DMS79 treated with DMSO at 0.1 percent for 48 hours (cell line): ENCODE results near the gene PXYLP1.
"Not testable (repeated sequence)": the region's sequence is repeated elsewhere in the genome, so short reads cannot be mapped to it uniquely, and the experiment has no call there.

Experiments
- DNase-seq: peaks from one replicate; lab custom pipeline; 2025; lab: John Stamatoyannopoulos, UW

The PXYLP1 gene

DNA sequence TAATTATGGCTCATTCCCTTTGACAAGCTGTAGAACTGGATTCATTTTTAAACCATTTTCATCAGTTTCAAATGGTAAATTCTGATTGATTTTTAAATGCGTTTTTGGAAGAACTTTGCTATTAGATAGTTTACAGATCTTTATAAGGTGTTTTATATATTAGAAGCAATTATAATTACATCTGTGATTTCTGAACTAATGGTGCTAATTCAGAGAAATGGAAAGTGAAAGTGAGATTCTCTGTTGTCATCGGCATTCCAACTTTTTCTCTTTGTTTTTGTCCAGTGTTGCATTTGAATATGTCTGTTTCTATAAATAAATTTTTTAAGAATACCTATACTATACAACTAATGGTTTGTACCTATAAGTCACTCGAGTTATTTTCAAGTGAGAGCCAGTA lies 62.7 kb downstream of the PXYLP1 start:
- no peak for DNase-seq

DNA sequence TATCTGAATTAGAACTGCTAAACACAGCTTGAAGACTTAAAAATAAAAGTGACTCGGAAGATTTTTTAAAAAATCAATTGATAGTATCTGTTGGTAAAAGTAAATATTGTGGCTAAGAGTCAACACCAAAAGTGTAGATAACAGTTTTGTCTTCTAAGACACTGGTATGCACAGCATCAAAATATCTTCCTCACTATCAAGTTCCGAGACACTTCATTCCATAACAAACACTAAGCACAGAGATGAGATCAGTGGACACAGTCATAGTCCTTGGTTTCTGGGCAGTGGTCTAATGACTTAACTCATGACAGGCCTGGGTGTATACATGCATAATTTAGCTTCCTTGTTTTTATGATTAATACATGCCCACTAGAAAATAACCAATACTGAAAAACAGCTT lies 63.2 kb downstream of the PXYLP1 start:
- DNase-seq = no peak

DNA sequence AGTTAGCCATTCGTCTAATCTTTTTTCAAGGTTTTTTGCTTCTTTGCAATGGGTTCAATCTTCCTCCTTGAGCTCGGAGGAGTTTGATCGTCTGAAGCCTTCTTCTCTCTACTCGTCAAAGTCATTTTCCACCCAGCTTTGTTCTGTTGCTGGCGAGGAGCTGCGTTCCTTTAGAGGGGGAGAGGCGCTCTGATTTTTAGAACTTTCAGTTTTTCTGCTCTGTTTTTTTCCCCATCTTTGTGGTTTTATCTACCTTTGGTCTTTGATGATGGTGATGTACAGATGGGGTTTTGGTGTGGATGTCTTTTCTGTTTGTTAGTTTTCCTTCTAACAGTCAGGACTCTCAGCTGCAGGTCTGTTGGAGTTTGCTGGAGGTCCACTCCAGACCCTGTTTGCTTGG lies 68.8 kb downstream of the PXYLP1 start:
- not testable (repeated sequence) for DNase-seq

DNA sequence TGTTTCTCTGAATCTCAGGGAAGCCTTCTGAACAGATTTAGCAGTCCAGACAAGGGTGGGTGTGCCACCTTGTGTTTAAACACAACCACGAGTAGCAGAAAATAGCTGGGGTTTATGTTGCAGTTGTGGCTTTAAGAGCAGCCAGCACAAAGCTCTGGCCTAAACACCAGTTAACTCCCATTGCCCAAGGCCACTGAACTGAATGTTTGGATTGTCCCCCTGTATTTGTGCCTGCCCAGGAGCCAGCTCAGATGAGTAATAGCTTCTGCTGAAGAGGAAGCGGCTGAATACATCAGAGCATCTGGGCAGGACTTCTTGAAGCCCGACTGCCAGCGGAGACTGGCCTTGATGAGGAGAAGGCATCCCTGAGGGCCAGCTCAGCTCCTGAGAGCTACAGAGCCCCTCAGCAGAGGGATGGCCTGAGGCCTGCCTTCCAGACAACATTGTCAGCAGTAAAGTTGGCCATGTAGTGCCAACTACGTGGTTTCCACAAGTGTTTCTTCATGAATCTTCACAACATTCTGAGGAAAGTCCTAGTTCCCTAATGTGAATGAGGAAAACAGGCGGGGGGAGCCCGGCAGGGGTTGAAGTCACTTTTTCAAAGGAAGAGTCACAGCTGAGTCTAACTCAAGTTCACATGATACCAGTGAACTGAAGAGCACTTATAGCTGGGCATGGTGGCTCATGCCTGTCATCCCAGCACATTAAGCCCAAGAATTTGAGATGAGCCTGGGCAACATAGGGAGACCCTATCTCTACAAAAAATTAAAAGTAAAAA lies 70.9 kb downstream of the PXYLP1 start:
- no peak for DNase-seq

DNA sequence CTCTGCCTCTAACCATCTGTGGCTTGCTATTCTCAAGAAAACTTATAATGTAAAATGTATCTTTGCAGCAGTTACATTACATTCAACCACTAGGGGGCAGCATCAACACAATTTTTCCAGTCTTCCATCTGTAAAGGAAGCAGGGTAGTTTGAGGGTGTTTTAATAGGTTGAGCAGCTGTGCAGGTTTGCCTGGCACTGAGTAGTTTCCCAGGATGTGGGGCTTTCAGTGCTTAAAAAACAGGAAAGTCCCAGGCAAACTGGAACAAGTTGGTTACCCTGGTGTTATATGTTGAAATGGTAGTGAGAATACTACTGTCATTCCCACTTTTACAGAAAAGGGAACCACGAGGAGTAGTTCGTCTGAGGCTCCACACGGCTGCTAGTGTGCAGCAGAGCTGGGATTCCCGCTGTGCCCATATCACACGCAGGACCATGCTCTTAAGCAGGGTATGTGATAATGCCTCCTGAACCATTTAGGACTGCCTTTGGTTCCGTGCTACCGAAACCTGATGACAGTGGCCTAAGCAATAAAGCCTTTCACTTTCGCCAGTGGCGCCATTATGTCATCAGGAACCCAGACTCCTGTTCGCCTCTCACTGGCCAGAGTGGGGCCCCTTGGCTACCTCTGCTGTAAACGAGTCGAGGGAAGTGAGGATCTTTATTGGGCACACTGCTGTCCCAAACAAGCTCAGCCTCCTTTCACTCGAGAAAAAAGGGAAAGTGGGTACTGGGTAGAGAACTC lies 72.0 kb downstream of the PXYLP1 start:
- peak; percentile 74 for DNase-seq

DNA sequence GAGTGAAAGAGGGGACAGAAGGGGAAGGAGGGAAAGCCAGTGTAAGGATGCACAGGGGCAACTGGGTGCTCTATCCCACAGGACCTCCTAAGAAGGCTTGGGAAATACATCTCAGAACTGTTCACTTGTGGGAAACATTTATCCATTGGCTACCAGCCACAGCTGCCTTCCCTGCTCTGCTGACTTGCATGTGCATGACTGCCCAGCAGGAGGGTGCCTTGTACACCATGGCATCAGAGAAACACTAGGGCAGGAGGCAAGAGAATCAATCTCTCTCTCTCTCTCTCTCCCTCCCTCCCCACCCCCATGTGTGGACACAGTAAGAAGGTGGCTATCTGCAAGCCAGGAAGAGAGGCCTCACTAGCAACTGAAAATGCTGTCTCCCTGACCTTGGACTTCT lies 73.8 kb downstream of the PXYLP1 start:
- no peak for DNase-seq

DNA sequence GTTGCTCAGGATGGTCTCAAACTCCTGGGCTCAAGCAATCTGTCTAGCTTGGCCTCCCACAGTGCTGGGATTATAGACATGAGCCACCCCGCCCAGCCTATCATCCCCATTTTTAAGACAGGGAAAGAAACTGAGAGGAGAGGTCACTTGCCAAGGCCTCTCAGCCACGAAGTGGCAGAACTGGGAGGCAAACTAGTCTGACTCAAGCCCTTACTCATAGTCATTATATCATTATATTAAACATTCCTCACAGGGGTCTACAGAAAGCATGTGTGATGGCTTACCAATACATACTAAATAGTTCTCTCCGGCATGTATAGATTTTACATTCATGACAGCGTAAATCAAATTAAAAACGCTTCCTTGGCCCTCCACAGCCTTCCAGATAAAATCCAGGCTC lies 74.7 kb downstream of the PXYLP1 start:
- DNase-seq = no peak

DNA sequence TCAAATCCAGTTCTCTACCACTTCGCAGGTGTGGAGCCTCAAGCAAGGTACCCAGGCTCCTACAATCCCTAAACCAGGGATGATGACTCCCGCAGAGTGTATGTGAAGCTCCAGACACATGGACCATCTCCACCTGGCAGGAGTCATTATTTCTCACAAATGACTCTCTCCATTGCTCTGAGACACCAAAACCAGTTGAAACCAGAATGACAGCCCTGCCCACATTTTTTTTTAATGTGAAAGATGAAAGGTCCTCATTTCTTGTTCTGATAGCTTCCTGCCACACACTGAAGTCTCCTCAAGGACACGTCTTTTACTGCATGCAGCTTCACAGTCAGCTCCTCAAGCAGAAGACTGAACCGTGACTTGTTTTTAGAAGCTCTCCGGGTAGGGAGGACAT lies 75.3 kb downstream of the PXYLP1 start:
- DNase-seq = no peak

DNA sequence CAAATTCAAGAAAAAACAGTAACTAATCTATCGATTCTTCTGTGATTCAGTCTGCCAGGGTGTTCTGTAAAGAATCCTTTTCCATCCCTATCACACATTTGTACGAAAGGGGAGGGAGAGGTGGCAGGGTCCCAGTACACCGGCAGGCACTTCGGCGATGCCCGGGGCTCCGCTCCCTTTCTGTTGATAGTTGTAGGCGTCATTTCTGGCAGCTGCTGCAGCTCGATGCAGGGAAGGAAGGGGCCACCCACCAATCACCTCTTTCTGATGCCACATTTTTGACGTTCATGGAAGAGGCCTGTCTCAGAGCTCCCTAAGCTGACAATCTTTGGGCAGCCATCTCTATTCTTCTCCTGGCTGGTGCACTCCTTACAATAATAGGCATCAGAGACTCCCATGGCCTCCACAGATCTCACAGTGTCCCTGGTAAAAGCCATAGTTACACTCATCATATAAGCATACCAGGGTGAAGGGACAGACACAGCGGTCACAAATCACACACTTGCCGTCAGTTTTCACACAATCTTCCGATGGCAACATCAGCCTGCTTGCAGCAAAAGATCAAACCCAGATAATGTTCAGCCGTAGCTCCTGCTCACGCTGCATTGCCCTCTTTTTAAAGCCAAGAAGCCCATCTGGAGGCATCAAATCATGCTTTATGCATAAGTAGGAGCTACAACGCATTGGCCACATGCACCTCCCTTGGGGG lies 75.9 kb downstream of the PXYLP1 start:
- DNase-seq = no peak

DNA sequence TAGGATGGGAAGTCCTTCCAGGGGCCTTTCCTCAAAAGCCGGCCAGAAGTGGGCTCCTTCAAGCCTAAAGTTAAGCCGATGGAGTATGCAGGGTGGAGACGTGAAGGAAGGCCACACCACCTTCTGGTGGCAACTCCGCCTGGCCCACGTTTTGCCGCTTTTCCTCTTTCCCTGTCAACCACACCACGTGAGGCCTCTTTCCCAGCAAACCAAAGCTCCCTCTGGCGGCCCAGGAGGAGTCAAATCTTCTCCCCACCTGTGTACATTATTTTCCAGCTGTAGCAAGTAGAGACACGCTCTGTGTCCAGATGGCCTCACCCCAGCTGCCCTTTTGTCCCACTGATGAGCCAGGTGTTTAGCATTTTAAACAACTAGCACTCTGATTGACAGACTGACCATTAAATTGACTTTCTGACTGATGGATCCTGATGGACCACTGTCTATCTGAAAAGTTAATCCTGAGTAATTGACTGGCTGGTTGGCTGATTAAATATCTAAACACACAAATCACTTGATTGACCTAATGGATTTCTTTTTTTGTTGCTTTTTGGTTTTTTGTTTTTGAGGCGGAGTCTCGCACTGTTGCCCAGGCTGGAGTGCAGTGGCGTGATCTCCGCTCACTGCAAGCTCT lies 77.1 kb downstream of the PXYLP1 start:
- DNase-seq = no peak

DNA sequence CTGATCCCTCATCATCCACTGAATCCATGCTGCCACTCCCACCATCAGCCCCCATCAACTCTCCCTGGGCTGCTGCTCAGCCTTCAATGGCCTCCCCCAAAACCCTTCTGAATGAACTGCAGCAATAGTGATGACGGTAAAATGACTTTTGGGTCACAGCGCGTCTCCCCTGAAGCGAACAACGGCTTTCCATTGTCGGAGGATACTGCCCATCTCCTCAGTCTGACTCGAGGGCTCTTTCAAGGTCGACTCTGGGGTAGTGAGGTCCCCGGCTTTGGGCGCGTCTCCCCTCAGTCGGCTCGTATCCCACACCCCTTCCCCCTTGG lies 79.5 kb downstream of the PXYLP1 start:
- no peak for DNase-seq

DNA sequence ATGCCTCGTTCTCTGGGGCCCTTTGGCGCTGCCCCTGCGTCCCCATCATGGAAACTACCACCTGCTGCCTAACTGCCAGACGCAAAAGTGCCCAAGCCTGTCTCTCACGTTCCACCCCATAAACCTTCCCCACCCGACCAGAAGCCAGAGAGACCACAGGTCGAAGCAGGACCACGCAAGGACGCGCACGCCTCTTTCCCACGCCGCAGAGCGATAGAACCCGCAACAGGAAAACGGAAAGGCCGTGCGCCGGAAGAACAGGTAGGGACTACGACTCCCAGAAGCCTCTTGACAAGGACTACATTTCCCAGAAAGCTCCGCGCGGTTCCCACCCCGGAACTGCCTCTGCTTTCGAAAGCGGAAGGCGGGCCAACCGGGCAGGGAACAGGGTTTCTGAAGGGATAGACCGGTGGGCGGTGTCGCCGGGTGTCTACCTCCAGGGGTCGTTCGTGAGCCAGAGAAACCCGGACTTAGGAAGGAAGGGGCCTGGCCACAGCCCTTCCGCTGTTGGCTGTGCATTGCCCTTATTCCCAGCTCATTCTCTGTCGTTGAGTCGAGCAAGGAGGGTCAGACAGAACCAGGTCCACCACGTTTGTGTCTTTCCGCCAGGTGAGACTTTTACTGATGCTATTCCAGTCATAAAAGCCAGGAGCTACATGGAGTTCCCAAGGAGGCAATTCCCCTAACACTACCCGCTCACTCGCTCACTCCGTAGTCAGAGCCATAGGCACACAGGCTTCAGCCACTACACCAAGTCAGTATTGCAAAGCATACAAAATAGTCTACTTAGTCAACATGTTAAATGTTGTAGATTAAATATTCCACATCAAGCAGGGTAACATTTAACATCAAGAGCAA lies 80.1 kb downstream of the PXYLP1 start:
- DNase-seq = peak; percentile 98

DNA sequence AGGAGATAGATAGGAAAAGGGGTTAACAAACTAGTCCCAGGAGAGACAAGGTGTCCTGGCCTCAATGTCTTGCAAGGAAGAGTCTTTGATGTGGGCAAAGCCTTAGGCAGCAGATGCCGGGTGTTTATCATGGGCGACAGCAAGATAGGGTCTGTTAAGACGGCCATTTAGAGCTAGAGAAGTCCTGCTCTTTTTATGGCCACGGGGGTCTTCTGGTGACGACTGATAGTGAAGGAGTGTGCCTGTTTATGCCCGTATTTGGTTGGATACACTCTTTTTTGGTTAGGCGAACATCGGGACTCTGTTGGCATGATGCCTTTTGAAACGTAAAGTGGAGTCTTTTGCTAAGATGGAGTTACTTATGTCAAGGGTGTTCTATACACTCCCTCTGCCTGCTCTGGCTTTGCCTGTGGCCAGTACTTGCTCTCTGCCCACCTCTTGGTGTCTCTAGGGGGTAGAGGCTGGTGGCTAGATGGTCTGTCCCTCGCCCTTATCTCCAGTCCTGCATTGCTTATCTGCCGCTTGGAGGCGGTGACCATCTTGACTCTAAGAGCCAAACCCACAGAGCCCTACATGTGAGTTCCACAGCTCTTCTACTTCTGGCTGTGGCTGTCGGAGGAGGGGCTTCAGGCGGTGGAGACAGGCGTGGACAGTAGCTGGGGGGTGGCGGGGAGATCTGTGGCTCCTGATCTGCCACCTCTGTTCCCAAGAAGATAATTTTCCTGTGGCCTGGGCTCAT lies 80.9 kb downstream of the PXYLP1 start:
- DNase-seq = no peak

DNA sequence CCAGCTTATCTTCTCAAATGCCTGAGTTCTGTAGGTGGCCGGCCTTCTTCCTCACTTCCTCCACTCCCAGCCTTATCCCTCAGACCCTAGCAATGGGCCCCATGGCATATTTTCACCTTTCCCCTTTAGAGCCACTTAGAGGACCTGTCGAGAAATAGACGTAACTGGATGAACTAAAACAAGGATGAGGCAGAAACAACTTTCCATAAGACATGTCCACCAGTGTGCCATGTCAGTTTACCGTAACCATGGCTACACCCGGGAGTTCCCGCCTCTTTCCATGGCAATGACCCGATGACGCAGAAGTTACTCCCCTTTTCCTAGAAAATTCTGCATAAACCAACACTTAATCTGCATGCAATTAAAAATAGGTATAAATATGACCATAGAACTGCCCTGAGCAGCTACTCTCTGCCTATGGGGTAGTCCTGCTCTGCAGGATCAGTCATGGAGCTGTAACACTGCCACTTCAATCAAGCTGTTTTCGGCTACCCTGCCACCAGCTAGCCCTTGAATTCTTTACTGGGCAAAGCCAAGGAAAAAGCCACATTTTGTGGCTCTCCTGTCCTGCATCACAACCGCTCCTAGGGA lies 81.6 kb downstream of the PXYLP1 start:
- DNase-seq = no peak

DNA sequence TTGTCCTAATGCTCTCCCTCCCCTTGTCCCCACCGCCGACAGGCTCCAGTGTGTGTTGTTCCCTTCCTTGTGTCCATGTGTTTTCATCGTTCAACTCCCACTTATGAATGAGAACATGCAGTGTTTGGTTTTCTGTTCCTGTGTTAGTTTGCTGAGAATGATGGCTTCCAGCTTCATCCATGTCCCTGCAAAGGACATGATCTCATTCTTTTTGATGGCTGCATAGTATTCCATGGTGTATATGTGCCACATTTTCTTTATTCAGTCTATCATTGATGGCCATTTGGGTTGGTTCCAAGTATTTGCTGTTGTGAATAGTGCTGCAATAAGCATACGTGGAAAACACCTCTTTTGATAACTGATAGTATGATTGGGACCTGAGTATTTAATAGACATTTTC lies 82.8 kb downstream of the PXYLP1 start:
- DNase-seq = not testable (repeated sequence)

DNA sequence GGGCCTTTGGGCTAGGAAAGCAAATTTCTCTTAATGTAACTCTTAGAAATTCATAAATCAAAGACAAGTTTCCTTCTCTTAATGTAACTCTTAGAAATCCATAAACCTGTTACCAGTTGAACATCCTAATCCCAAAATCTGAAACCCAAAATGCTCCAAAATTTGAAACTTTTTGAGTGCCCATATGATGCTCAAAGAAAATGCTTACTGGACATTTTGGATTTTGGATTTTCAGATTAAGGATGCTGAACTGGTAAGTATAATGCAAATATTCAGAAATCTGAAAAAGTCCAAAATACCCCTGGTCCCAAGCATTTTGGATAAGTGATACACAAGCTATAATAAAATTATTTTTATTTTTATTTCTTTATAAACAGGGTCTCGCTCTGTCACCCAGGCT lies 85.2 kb downstream of the PXYLP1 start:
- no peak for DNase-seq

DNA sequence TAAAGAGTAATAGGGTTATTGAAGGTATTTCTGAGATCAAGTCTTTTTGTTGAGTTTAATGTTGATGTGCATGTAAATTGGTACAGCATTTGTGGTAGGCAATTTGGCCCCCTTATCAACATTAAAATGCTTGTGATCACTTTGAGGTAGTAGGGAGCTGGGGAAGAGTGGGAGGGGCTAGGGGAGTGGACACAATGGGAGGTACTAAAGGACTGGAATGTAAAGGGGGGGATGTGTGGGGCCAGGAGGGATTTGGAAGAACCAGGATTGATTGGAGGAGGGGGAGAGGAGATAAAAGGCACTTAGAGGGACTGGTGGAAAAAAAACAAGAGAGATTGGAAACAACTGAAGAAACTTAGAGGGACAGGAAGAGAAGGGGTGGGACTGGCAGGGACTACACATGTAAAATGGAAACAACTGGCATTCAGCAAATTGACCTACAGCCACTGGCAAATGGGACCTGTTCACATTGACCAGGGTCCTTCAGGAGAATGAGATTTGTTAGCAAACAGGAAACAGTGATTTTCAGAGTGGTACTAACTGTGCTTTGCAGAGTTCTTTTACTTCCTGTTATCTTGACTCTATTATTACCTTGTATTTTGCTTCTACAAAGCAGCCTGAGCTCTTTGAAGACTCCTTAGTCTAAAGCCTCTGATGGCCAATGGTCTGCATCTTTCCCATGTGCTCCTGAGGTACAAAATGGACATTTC lies 88.9 kb downstream of the PXYLP1 start:
- no peak for DNase-seq

DNA sequence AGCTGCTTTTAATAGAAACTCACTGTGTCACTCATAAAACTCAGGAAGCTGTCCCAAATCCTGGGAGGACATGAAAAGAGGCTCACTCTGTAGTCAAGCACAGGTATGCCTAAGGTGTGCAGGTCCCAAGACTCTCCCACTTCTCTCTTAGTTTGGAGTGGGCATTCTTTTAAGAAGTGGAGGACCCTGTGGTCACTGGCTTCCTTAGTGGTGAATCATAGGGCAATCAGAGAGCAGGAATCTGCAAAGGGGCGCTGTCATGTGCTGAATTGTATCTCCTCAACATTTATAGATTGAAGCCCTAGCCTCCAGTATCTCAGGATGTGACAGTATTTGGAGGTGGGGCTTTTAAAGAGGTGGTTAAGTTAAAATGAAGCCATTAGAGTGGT lies 89.5 kb downstream of the PXYLP1 start:
- no peak for DNase-seq

DNA sequence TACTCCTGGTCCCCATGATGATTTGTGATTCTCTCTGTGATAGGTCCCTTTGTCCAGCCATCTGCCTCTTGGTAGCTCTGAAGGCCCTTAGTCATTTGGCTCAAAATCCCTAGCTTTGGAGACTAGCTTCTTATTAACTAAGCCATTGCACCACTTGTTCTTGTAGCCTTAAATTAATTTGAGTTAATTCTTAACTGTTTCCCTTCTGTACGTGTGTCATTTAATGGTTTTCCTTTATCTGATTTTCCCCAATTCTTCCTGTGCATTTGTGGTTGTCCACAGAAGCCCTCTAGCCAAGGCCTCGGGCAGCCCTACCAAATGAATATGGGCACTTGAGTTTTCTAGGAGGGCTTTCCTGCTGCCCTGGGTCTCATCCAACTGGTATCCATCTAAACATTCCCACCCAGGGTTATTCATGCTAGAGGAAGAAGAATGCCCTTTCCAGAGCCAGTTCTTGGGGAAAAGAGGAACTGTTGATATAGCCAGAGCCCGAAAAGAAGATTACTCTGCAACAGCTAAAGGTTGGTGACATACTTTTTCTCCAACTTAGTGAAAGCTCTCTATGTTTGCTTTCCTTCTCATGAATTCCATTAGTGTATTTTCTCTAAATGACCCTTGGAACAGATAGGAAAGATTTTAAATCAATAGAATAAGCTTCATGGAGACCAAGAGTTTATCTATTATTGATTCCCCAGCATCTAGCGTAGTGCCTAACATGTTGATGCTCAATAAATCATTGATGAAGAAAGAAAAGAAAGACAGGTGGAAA lies 92.5 kb downstream of the PXYLP1 start:
- no peak for DNase-seq
